DMS53 treated with DMSO at 0.1 percent for 48 hours (cell line): ENCODE measurements around the gene SEC23IP.

Experiments
- DNase-seq: peaks from one replicate; lab custom pipeline; 2025; ENCODE audit not compliant: unreplicated experiment; lab: John Stamatoyannopoulos, UW

The SEC23IP gene

GRCh38 chr10:119932631-119933030 is 40.1 kb downstream of the SEC23IP start:
- no peak for DNase-seq

DNA sequence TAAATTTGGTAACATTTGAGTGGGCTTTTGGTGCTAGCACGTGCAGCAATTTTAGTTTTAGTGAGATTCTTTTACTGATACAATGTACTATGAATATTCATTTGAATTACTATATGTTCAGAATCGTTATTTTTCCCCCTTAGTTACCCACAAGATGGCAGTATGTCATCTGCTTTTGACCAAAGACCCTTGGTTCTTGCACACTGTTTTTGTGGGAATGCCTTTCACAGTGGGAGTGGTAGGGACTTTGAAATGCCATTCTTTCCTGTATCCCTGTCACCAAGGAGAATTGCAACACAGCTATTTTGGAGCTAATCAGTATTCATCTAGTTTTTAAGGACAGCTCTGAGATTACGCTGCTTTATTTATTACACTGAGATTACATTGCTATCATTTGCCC is 40.6 kb downstream of the SEC23IP start:
- DNase-seq = no peak

DNA sequence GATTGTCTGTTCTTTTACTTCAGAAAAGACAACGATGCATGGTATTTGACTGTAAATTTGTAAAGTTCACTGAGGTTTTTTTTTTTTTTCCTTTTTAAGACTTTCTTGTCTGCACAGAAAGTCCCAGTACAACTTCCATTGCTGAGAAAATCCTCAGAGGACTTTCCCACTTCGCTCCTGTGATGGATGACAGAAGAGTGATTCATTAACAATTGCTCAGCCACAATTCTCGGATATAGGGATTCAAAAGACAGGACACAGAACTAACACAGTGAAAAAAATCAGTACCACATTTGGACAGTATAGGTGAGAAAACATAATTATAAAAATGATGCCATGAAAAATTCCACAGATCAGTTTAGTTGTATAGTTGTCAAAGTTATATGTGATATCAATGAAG is 48.0 kb downstream of the SEC23IP start:
- DNase-seq = no peak

DNA sequence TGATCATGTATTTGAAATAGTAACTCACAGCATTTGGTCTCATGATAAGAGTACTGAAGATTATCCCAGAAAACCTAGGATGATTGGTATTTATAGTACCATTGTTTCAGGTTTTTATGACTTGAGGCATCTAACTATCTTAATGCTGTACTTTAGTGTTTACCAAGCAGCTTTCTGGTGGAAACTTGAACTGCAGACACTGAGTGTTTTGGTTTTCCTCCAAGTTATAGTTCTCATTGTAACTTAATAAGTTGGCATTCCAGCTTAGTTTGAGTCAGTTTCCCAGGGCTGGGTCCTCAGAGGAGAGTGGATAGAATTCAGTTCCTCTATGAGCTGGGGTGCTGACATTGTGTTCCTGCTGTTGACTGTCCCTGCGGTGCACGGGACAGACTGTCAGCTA is 50.4 kb downstream of the SEC23IP start:
- no peak for DNase-seq

GRCh38 chr10:119945805-119946204 is 53.3 kb downstream of the SEC23IP start:
- no peak for DNase-seq

DNA sequence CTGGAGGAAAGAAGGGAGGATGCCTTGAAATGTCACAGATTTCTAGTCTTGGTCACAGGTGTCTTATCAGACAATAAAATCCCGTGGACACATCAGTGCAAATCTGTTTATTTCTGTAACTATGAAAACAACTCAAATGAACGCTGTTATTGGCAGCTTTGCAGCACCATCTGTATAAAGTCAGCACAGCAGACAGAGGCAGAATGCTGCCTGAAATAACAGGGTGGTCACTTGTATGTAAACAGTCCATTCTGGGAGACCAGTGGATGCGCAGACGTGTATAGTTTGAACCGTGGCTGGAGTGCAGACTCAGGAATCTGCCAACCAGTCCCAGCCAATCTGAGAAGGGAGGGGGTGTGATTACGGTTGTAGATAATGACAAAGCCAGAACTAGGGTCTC is 54.8 kb downstream of the SEC23IP start:
- no peak for DNase-seq

DNA sequence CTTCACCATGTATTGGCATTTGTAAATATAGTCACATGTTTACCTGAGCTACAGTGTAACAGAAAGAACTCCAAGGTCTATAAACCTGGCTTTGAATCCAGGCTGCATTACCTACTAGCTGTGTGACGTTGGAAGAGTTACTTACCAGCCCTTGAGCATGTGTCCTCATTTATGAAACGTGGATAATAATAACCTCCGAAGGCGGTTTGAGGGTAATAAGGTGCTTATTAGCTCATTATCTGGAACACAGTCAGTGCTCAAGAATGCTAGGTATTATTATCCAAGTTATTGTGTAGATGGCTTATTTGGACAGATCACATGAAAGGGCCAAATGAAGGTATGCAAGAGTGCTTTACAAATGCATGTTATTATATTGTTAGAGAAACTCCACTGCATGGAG is 64.9 kb downstream of the SEC23IP start:
- no peak for DNase-seq

DNA sequence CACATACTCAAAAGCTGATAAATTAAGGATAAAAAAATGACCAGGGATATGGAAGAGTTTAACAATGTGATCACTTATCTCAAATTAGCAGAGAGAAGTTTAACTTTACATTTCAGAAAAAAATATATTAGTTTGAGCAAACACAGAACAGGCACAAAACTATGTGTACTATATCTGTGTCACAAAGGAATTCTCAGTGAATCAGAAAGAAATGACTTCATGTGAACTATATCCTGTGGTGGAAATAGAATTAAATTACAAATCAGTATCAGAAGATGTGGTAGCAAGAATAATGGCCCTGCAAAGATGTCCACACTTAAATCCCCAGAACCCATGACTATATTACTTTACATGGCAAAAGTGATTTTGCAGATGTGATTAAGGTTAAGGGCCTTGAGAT is 70.3 kb downstream of the SEC23IP start:
- DNase-seq = no peak

GRCh38 chr10:119967066-119967465 is 74.5 kb downstream of the SEC23IP start:
- DNase-seq = no peak

- no peak for DNase-seq
Observed at GRCh38 chr10:119969609-119970008, 77.1 kb downstream of the SEC23IP start.

- DNase-seq = no peak
Observed at GRCh38 chr10:119970107-119970506, 77.6 kb downstream of the SEC23IP start.

DNA sequence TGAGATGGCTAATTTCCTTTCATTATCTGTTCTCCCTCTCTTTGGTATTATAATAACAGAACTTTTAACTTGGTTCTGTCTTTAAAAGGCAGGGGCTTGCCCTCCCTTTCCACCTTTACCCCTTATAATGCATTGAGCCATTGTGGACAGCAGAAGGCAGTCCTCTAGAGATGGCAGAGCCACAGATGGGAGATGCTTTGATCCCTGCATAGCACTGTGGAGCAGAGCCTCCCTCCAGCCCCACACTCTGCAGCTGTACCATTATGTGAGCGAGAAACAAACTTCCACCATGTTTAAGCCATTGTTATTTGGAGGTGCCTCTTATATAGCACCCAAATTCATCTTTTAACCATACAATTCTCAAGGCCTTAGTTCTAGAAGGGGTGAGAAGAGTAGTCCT is 78.4 kb downstream of the SEC23IP start:
- DNase-seq = no peak

GRCh38 chr10:119973281-119973680 is 80.8 kb downstream of the SEC23IP start:
- DNase-seq = no peak

DNA sequence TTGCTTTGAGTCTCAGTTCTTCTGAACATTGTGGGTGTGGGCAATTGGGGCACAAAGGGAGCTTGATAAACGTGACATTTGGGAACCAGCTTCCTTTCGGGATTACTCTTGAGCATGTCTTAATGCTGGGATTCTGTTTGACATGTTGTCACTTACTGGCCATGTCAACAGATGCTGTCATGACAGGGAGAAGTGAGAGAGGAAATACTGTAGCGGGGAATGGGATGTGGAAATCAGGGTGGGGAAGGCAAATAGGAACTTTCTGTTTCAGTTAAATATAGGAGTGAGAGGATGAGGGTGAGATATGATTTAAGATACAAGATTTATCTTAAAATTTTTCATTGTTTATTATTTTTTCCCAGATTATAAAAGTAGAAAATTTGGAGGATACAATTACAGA is 83.9 kb downstream of the SEC23IP start:
- no peak for DNase-seq

DNA sequence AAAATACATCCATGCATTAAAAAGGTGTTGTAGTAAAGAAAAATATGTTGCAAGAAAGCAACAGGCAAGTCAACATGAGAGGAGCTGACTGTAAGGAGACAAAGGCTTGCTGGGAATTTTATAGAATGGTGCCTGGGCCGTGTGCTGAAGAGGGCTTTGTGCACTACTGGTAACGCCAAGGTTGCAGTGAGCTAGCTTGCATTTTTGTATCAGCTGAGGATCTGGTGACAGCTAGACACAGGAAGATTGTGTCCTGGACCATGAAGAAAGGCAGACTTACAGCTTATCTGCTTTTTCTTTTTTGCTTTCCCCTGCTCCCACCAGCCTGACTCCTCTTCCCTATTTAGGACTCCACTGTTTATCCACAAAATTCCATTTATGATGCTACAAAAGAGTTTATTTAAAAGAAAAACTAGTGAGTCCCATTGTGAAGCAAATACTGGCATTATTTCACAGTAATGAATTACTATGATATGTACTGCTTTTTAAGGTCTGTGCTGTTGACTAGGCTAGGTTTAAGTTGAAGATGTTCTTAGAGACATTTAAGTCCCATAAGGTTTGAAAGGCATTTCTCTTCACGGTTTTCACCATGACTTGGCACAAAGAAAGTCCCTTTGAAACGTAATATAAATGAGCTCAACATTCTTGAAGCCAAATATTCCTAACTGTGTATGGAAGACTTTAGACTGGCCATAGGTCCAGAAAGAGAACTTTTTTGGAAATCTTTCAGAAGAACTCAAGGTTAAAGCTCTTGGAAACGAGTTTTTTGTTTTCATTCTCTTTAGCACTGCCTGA is 88.6 kb downstream of the SEC23IP start:
- no peak for DNase-seq

DNA sequence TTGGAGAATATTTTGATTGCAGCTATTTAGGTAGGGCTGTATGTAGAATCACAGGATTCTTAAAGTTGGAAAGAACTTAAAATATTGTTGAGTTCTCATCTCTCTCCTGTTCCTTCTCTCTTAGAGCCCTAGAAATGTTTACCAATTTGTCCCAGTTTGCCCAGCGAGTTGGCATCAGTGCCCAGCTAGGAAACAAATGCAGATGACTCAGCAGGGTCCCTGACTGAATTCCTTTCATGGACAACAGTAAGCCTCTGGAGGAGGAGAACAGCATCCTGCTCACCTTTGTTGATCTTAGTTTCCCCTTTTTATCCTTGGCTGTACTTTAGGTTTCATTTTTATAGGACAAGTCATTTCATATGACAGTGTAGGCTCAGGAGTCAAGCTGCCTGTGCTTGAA is 89.3 kb downstream of the SEC23IP start:
- DNase-seq = no peak

GRCh38 chr10:119988333-119988732 is 95.8 kb downstream of the SEC23IP start:
- DNase-seq = no peak

DNA sequence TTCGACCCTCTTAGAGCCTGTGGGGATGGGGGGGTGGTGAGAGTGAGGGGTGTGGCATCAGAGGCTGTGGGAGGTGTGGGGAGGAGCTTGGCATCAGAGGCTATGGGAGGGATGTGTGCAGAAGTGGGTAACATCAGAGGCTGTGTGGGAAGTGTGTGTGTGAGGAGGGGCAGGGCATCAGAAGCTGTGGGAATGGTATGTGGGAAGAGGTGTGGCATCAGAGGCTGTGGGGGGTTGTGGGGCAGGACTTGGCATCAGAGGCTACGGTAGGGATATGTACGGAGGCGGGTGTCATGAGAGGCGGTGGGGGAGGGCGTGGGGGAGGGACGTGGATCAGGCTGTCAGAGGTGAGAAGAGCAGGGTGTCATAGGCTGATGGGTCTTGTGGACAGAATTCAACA is 97.4 kb downstream of the SEC23IP start:
- DNase-seq = no peak

DNA sequence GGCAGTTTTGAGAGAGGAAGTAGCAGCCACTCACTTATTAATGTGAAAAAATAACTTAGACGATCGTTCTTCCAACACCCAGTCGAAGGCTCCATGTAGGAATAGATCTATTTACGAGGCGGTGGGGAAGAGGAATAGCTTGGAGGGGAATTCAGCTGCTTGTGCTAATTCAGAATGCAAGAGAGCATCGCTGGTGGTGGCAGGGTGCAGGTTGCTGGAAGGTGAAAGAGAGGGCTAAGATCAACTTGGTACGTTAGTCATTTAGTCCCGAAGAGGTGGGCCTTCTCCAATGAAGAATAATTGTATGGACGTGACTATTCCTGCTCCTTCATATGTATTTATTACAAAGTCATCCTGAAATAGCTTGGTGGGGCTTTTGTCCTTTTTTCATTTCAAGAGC is 98.5 kb downstream of the SEC23IP start:
- no peak for DNase-seq

DNA sequence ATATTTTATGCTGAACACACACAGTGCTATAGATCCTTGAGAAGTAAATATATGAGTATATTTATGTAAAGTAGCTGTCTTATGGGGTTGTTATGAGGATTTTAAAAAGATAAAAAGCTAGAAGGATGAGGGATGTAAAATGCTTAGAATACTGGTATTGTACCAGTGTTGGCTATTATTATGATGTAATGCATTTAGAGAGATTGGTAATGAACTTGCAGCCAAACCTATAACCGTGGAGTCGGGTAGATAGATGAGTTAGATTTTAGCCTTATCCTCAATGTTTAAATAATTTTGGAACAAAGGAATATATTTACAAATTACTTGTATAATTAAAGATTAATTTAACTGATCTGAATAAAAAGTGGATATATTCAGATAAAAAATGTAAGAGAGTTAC is 99.3 kb downstream of the SEC23IP start:
- DNase-seq = no peak
